GM20000 (cell line): Measurements from ENCODE around the gene NRG2.

ENCODE experiments used
- DNase-seq: peaks from one replicate; pipeline ENCODE4 v3.0.0; 2012; ENCODE audit warnings: low spot score
- CTCF ChIP-seq: IDR thresholded peaks from 2 replicates; pipeline ENCODE4 v1.5.1; 2012; ENCODE audit warnings: mild to moderate bottlenecking, control low read depth; ENCODE audit errors: extremely low read depth, missing control alignments

NRG2 gene

GRCh38 chr5:139958432-139959148 is 84.5 kb downstream of the NRG2 start:
- no peak for TF ChIP-seq CTCF
- no peak for DNase-seq

GRCh38 chr5:139956342-139956741 is 86.8 kb downstream of the NRG2 start:
- no peak for TF ChIP-seq CTCF
- DNase-seq: no peak

GRCh38 chr5:139955616-139956273 is 87.4 kb downstream of the NRG2 start:
- DNase-seq: peak; percentile 35
- TF ChIP-seq CTCF: no peak

GRCh38 chr5:139955053-139955605 is 88.0 kb downstream of the NRG2 start:
- DNase-seq: peak; percentile 53
- no peak for TF ChIP-seq CTCF

GRCh38 chr5:139954462-139954861 is 88.6 kb downstream of the NRG2 start:
- TF ChIP-seq CTCF: no peak

GRCh38 chr5:139954022-139954421 is 89.1 kb downstream of the NRG2 start:
- TF ChIP-seq CTCF: no peak
- no peak for DNase-seq

More at GRCh38 chr5:139954462-139954861, 88.6 kb downstream of the NRG2 start:
- DNase-seq: no peak

- DNase-seq: no peak
- no peak for TF ChIP-seq CTCF
These were observed 90.5 kb downstream of the NRG2 start for GRCh38 chr5:139952574-139952973.
